Measurements from ENCODE around the gene EGFL8.

- TF ChIP-seq EP300 (IDR thresholded peaks at IDR 0.05; ENCODE audit: borderline replicate concordance) (no peak), FOXM1 (IDR thresholded peaks at IDR 0.05; ENCODE audit: borderline replicate concordance, low read depth) (no peak), MAX (IDR thresholded peaks at IDR 0.05) (no peak), YY1 (IDR thresholded peaks at IDR 0.05; ENCODE audit: low read depth) (no peak), RAD21 (IDR thresholded peaks at IDR 0.05; ENCODE audit: low read depth) (no peak), CREB1 (IDR thresholded peaks at IDR 0.05; ENCODE audit: low read depth) (no peak), NFIC (IDR thresholded peaks at IDR 0.05) (no peak), CEBPB (IDR thresholded peaks at IDR 0.05) (no peak), TAF1 (IDR thresholded peaks at IDR 0.05; ENCODE audit: low read depth) (no peak), EGR1 (IDR thresholded peaks at IDR 0.05) (no peak), ZBTB7A (IDR thresholded peaks at IDR 0.05; ENCODE audit: low read depth) (no peak), USF1 (IDR thresholded peaks at IDR 0.05) (no peak), TEAD4 (IDR thresholded peaks at IDR 0.05) (no peak)
- TF ChIP-seq, protein P1, sequence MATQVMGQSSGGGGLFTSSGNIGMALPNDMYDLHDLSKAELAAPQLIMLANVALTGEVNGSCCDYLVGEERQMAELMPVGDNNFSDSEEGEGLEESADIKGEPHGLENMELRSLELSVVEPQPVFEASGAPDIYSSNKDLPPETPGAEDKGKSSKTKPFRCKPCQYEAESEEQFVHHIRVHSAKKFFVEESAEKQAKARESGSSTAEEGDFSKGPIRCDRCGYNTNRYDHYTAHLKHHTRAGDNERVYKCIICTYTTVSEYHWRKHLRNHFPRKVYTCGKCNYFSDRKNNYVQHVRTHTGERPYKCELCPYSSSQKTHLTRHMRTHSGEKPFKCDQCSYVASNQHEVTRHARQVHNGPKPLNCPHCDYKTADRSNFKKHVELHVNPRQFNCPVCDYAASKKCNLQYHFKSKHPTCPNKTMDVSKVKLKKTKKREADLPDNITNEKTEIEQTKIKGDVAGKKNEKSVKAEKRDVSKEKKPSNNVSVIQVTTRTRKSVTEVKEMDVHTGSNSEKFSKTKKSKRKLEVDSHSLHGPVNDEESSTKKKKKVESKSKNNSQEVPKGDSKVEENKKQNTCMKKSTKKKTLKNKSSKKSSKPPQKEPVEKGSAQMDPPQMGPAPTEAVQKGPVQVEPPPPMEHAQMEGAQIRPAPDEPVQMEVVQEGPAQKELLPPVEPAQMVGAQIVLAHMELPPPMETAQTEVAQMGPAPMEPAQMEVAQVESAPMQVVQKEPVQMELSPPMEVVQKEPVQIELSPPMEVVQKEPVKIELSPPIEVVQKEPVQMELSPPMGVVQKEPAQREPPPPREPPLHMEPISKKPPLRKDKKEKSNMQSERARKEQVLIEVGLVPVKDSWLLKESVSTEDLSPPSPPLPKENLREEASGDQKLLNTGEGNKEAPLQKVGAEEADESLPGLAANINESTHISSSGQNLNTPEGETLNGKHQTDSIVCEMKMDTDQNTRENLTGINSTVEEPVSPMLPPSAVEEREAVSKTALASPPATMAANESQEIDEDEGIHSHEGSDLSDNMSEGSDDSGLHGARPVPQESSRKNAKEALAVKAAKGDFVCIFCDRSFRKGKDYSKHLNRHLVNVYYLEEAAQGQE (IDR thresholded peaks at IDR 0.05; ENCODE audit: low read depth), result no peak
Observed at GRCh38 chr6:32216998-32217397, 52.6 kb downstream of the EGFL8 start.
